ENCODE results near the gene OGFR.

- no peak for TF ChIP-seq POLR2A (IDR thresholded peaks at IDR 0.05; ENCODE audit: low read length)
- no peak for TF ChIP-seq GATA1 (IDR thresholded peaks at IDR 0.05; ENCODE audit: low read depth, low read length)
These were observed 3.0 kb downstream of the OGFR start for GRCh38 chr20:62807444-62808210.

Data from erythroblast (primary cell).